HG02759 (cell line): Measurements from ENCODE around the gene UGT1A8.

Experiments used
- ATAC-seq: cut with Tn5 transposase; IDR thresholded peaks from one replicate; pipeline ENCODE4 v1.9.1; 2021; ENCODE audit warnings: mild to moderate bottlenecking, moderate library complexity; ENCODE audit not compliant: unreplicated experiment

Gene UGT1A8

GRCh38 chr2:233796254-233796653 is 178.8 kb downstream of the UGT1A8 start:
- ATAC-seq, result no peak

- no peak for ATAC-seq
Measured at GRCh38 chr2:233798335-233799086, 181.1 kb downstream of the UGT1A8 start.

GRCh38 chr2:233799087-233799665 is 181.7 kb downstream of the UGT1A8 start:
- no peak for ATAC-seq

GRCh38 chr2:233799716-233800115 is 182.3 kb downstream of the UGT1A8 start:
- ATAC-seq, result no peak

GRCh38 chr2:233800208-233800607 is 182.8 kb downstream of the UGT1A8 start:
- ATAC-seq, result no peak

- ATAC-seq, result no peak
Measured at GRCh38 chr2:233801357-233802131, 184.1 kb downstream of the UGT1A8 start.

- ATAC-seq, result no peak
Measured at GRCh38 chr2:233802132-233802815, 184.8 kb downstream of the UGT1A8 start.

- no peak for ATAC-seq
Measured at GRCh38 chr2:233803292-233803911, 186.0 kb downstream of the UGT1A8 start.

- ATAC-seq, result no peak
Measured at GRCh38 chr2:233803994-233804393, 186.6 kb downstream of the UGT1A8 start.

- no peak for ATAC-seq
Measured at GRCh38 chr2:233807215-233807865, 189.9 kb downstream of the UGT1A8 start.

- ATAC-seq, result no peak
Measured at GRCh38 chr2:233807966-233808935, 190.8 kb downstream of the UGT1A8 start.

GRCh38 chr2:233810385-233810784 is 193.0 kb downstream of the UGT1A8 start:
- ATAC-seq, result no peak

GRCh38 chr2:233811087-233811486 is 193.7 kb downstream of the UGT1A8 start:
- no peak for ATAC-seq

- no peak for ATAC-seq
Measured at GRCh38 chr2:233811732-233812131, 194.3 kb downstream of the UGT1A8 start.

GRCh38 chr2:233813236-233814055 is 196.0 kb downstream of the UGT1A8 start:
- ATAC-seq, result no peak

GRCh38 chr2:233814056-233814835 is 196.8 kb downstream of the UGT1A8 start:
- no peak for ATAC-seq

- no peak for ATAC-seq
Measured at GRCh38 chr2:233815861-233816260, 198.4 kb downstream of the UGT1A8 start.

GRCh38 chr2:233816334-233816733 is 198.9 kb downstream of the UGT1A8 start:
- no peak for ATAC-seq
